Measurements from ENCODE around the gene CABLES2.

DNA sequence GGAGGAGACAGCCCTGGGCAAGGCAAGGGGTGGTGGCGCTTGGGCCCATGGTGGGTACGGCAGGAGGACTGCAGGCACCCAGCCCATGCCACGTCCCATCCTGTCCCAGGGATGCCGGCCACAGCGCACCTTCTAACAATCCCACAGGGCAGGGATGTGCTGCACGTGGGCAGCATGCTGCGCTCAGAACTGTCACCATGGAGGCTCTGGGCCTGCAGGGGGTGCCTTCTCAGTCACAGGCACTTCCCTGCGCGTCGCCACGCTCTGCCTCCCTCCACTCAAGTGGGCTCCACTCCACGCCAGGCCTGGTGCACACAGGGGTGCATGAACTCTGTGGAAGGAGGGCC lies 2.4 kb downstream of the CABLES2 start:
- TF ChIP-seq, protein P1, sequence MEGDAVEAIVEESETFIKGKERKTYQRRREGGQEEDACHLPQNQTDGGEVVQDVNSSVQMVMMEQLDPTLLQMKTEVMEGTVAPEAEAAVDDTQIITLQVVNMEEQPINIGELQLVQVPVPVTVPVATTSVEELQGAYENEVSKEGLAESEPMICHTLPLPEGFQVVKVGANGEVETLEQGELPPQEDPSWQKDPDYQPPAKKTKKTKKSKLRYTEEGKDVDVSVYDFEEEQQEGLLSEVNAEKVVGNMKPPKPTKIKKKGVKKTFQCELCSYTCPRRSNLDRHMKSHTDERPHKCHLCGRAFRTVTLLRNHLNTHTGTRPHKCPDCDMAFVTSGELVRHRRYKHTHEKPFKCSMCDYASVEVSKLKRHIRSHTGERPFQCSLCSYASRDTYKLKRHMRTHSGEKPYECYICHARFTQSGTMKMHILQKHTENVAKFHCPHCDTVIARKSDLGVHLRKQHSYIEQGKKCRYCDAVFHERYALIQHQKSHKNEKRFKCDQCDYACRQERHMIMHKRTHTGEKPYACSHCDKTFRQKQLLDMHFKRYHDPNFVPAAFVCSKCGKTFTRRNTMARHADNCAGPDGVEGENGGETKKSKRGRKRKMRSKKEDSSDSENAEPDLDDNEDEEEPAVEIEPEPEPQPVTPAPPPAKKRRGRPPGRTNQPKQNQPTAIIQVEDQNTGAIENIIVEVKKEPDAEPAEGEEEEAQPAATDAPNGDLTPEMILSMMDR (IDR thresholded peaks at IDR 0.05; ENCODE audit: low read depth, low read length, missing input control) = no peak
- TF ChIP-seq, protein P2, sequence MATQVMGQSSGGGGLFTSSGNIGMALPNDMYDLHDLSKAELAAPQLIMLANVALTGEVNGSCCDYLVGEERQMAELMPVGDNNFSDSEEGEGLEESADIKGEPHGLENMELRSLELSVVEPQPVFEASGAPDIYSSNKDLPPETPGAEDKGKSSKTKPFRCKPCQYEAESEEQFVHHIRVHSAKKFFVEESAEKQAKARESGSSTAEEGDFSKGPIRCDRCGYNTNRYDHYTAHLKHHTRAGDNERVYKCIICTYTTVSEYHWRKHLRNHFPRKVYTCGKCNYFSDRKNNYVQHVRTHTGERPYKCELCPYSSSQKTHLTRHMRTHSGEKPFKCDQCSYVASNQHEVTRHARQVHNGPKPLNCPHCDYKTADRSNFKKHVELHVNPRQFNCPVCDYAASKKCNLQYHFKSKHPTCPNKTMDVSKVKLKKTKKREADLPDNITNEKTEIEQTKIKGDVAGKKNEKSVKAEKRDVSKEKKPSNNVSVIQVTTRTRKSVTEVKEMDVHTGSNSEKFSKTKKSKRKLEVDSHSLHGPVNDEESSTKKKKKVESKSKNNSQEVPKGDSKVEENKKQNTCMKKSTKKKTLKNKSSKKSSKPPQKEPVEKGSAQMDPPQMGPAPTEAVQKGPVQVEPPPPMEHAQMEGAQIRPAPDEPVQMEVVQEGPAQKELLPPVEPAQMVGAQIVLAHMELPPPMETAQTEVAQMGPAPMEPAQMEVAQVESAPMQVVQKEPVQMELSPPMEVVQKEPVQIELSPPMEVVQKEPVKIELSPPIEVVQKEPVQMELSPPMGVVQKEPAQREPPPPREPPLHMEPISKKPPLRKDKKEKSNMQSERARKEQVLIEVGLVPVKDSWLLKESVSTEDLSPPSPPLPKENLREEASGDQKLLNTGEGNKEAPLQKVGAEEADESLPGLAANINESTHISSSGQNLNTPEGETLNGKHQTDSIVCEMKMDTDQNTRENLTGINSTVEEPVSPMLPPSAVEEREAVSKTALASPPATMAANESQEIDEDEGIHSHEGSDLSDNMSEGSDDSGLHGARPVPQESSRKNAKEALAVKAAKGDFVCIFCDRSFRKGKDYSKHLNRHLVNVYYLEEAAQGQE (IDR thresholded peaks at IDR 0.05) = no peak
- TF ChIP-seq TAF1 (conservative IDR thresholded peaks at IDR 0.05) = no peak
- no peak for TF ChIP-seq HNF4A (conservative IDR thresholded peaks at IDR 0.05)
- TF ChIP-seq EGR1 (IDR thresholded peaks at IDR 0.05; ENCODE audit: low read depth in 2 of 2) = no peak
- no peak for TF ChIP-seq YY1 (IDR thresholded peaks at IDR 0.05)
- no peak for TF ChIP-seq GABPA (IDR thresholded peaks at IDR 0.05 in 1 of 2, conservative IDR thresholded peaks at IDR 0.05 in 1 of 2)
- TF ChIP-seq RAD21 (IDR thresholded peaks at IDR 0.05) = no peak
- TF ChIP-seq, protein P3, sequence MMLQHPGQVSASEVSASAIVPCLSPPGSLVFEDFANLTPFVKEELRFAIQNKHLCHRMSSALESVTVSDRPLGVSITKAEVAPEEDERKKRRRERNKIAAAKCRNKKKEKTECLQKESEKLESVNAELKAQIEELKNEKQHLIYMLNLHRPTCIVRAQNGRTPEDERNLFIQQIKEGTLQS (IDR thresholded peaks at IDR 0.05) = no peak
- TF ChIP-seq JUND (IDR thresholded peaks at IDR 0.05) = no peak
- no peak for TF ChIP-seq SP1 (IDR thresholded peaks at IDR 0.05)
- TF ChIP-seq, protein P4, sequence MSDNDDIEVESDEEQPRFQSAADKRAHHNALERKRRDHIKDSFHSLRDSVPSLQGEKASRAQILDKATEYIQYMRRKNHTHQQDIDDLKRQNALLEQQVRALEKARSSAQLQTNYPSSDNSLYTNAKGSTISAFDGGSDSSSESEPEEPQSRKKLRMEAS (IDR thresholded peaks at IDR 0.05) = no peak

All from liver (tissue), 3 donors.